H9 (cell line): ENCODE measurements around the gene QSER1. TPM values are rescaled to one million over a fixed set of nuclear protein-coding genes. Genes with fewer than 3 reads are reported as not detected.

ENCODE experiments used
- DNase-seq: peaks from one replicate; pipeline ENCODE4 v3.0.0-alpha.2; 2017
- H2AFZ ChIP-seq: one replicate; pipeline ENCODE4 v1.6.1; 2013; ENCODE audit warnings: mild to moderate bottlenecking, low read length, control low read depth, moderate library complexity
- H2AK5ac ChIP-seq: 2 replicates; pipeline ENCODE4 v1.6.1; 2013; ENCODE audit warnings: low read length, control low read depth, mixed read lengths; ENCODE audit not compliant: insufficient read length
- H2BK120ac ChIP-seq: one replicate; pipeline ENCODE4 v1.6.1; 2013; ENCODE audit warnings: low read depth, mild to moderate bottlenecking, low read length, control low read depth, inconsistent platforms; ENCODE audit not compliant: poor library complexity, severe bottlenecking
- H2BK12ac ChIP-seq: 2 replicates; pipeline ENCODE4 v1.6.1; 2013; ENCODE audit warnings: low read length, control low read depth, mixed read lengths, low read depth; ENCODE audit not compliant: insufficient read length
- H2BK15ac ChIP-seq: 2 replicates; pipeline ENCODE4 v1.6.1; 2013; ENCODE audit warnings: low read depth, low read length, control low read depth
- H2BK20ac ChIP-seq: one replicate; pipeline ENCODE4 v1.6.1; 2013; ENCODE audit warnings: low read depth, mild to moderate bottlenecking, low read length, control low read depth, inconsistent platforms; ENCODE audit not compliant: poor library complexity, severe bottlenecking
- H2BK5ac ChIP-seq: 2 replicates; pipeline ENCODE4 v1.6.1; 2013; ENCODE audit warnings: low read length, control low read depth, mixed read lengths; ENCODE audit not compliant: insufficient read length
- H3K14ac ChIP-seq: 2 replicates; pipeline ENCODE4 v1.6.1; 2013; ENCODE audit warnings: low read length, control low read depth; ENCODE audit not compliant: insufficient read depth
- H3K18ac ChIP-seq: 2 replicates; pipeline ENCODE4 v1.6.1; 2013; ENCODE audit warnings: low read depth, mild to moderate bottlenecking, mixed read lengths, low read length, control low read depth; ENCODE audit not compliant: insufficient read length
- H3K23ac ChIP-seq: 2 replicates; pipeline ENCODE4 v1.6.1; 2013; ENCODE audit warnings: low read length, control low read depth, mixed read lengths, low read depth; ENCODE audit not compliant: insufficient read length
- H3K23me2 ChIP-seq: 2 replicates; pipeline ENCODE4 v1.6.1; 2013; ENCODE audit warnings: low read depth, mild to moderate bottlenecking, mixed read lengths, low read length, control low read depth; ENCODE audit not compliant: insufficient read length, poor library complexity, severe bottlenecking
- H3K27ac ChIP-seq: 2 replicates; pipeline ENCODE4 v1.5.1; 2013; ENCODE audit warnings: low read length, control low read depth, mixed read lengths, low read depth; ENCODE audit not compliant: insufficient read length
- H3K27me3 ChIP-seq: 2 replicates; pipeline ENCODE4 v1.6.1; 2013; ENCODE audit warnings: low read length, control low read depth, inconsistent platforms; ENCODE audit not compliant: insufficient read depth
- H3K4ac ChIP-seq: 2 replicates; pipeline ENCODE4 v1.6.1; 2013; ENCODE audit warnings: low read depth, mild to moderate bottlenecking, control low read depth, inconsistent platforms, low read length, moderate library complexity
- H3K4me1 ChIP-seq: 2 replicates; pipeline ENCODE4 v1.6.1; 2013; ENCODE audit warnings: low read length, control low read depth, inconsistent platforms; ENCODE audit not compliant: insufficient read depth
- H3K4me2 ChIP-seq: 2 replicates; pipeline ENCODE4 v1.6.1; 2013; ENCODE audit warnings: low read length, control low read depth, mixed read lengths; ENCODE audit not compliant: insufficient read length, insufficient read depth
- H3K56ac ChIP-seq: 2 replicates; pipeline ENCODE4 v1.6.1; 2013; ENCODE audit warnings: low read depth, mild to moderate bottlenecking, mixed read lengths, low read length, control low read depth; ENCODE audit not compliant: insufficient read length
- H3K79me1 ChIP-seq: 2 replicates; pipeline ENCODE4 v1.6.1; 2013; ENCODE audit warnings: low read depth, mild to moderate bottlenecking, moderate library complexity, low read length, control low read depth, inconsistent platforms; ENCODE audit not compliant: insufficient read depth, poor library complexity, severe bottlenecking
- H3K79me2 ChIP-seq: 2 replicates; pipeline ENCODE4 v1.6.1; 2013; ENCODE audit warnings: low read length, control low read depth, inconsistent platforms; ENCODE audit not compliant: insufficient read depth
- H3K9ac ChIP-seq: 2 replicates; pipeline ENCODE4 v1.6.1; 2013; ENCODE audit warnings: low read length, control low read depth, mixed read lengths; ENCODE audit not compliant: insufficient read length; ENCODE audit errors: extremely low read depth
- H3K9me3 ChIP-seq: one replicate; pipeline ENCODE4 v1.6.1; 2013; ENCODE audit warnings: low read depth, low read length, inconsistent platforms; ENCODE audit not compliant: control insufficient read depth
- H3T11ph ChIP-seq: one replicate; pipeline ENCODE4 v1.6.1; 2013; ENCODE audit warnings: mild to moderate bottlenecking, low read length, control low read depth, inconsistent platforms
- H4K20me1 ChIP-seq: one replicate; pipeline ENCODE4 v1.6.1; 2013; ENCODE audit not compliant: control insufficient read depth, insufficient read length, insufficient read depth
- H4K5ac ChIP-seq: 2 replicates; pipeline ENCODE4 v1.6.1; 2013; ENCODE audit warnings: low read depth, mild to moderate bottlenecking, mixed read lengths, low read length, control low read depth; ENCODE audit not compliant: insufficient read length
- H4K8ac ChIP-seq: replicated peaks from 2 replicates; pipeline ENCODE4 v1.6.1; 2013; ENCODE audit warnings: low read length, control low read depth, mixed read lengths, low read depth; ENCODE audit not compliant: insufficient read length
- H4K91ac ChIP-seq: 2 replicates; pipeline ENCODE4 v1.6.1; 2013; ENCODE audit warnings: low read depth, mild to moderate bottlenecking, moderate library complexity, mixed read lengths, low read length, control low read depth; ENCODE audit not compliant: insufficient read length
- H3K27ac Mint-ChIP-seq, 3 experiments: 2 replicates in 2 of 3; 3 replicates in 1 of 3; pipeline ENCODE4 v1.8.0; 2020 to 2021; ENCODE audit warnings: mixed read lengths in 3 of 3, mild to moderate bottlenecking in 1 of 3, moderate library complexity in 1 of 3
- H3K27me3 Mint-ChIP-seq: 2 replicates; pipeline ENCODE4 v1.8.0; 2021; ENCODE audit warnings: low read depth, mild to moderate bottlenecking, moderate library complexity, mixed read lengths
- H3K36me3 Mint-ChIP-seq, 3 experiments: 2 replicates in 2 of 3; 3 replicates in 1 of 3; pipeline ENCODE4 v1.8.0; 2020 to 2021; ENCODE audit warnings: low read depth in 3 of 3, mixed read lengths in 3 of 3; ENCODE audit not compliant: insufficient read depth in 1 of 3
- H3K4me1 Mint-ChIP-seq, 2 experiments: 2 replicates each; pipeline ENCODE4 v1.8.0; 2020; ENCODE audit warnings: mixed read lengths in 2 of 2
- H3K4me3 Mint-ChIP-seq, 2 experiments: 2 replicates in 1 of 2; 3 replicates in 1 of 2; pipeline ENCODE4 v1.8.0; 2020 to 2021; ENCODE audit warnings: mild to moderate bottlenecking in 2 of 2, mixed read lengths in 2 of 2, moderate library complexity in 1 of 2
- H3K9me3 Mint-ChIP-seq, 2 experiments: 2 replicates in 1 of 2; 3 replicates in 1 of 2; pipeline ENCODE4 v1.8.0; 2020; ENCODE audit warnings: mild to moderate bottlenecking in 2 of 2, mixed read lengths in 2 of 2, moderate library complexity in 1 of 2
- CTCF ChIP-seq: fragments of 200-600 bp; sonication (generic); conservative IDR thresholded peaks from 3 replicates; pipeline ENCODE4 v1.8.0; 2021; ENCODE audit warnings: antibody characterized with exemption, mild to moderate bottlenecking
- WGBS: extraction: QIAGEN DNeasy Blood & Tissue Kit; methylation state at CpG from one replicate; pipeline ENCODE4 v1.1.7; 2013; ENCODE audit warnings: missing lambda C conversion rate, low lambda C conversion rate, mixed read lengths; ENCODE audit not compliant: insufficient read length; ENCODE audit errors: extremely low coverage; 5-methylcytosine and 5-hydroxymethylcytosine counted together
- total RNA-seq: library from RNA; stranded (reverse); gene quantifications from 2 replicates; pipeline ENCODE4 v1.2.1, GENCODE V29; 2021

The QSER1 gene
- total RNA-seq, 1 experiment from 2014 or later: 139 TPM

- no peak overlapping the region for H2BK15ac ChIP-seq
- no peak overlapping the region for H2BK5ac ChIP-seq
- H3K9me3 Mint-ChIP-seq: no peaks in the 10 kb centered on the region
- H4K5ac ChIP-seq: no peak overlapping the region
- no peak overlapping the region for H3K14ac ChIP-seq
- H2AFZ ChIP-seq: no peak overlapping the region
- no peaks in the 10 kb centered on the region for H3K9me3 ChIP-seq
- no peaks in the 10 kb centered on the region for H3K23me2 ChIP-seq
- no peak overlapping the region for H2BK12ac ChIP-seq
- no peak overlapping the region for H2AK5ac ChIP-seq
- H3K4me2 ChIP-seq: no peak overlapping the region
- DNase-seq: no peak
- no peak overlapping the region for H3K4ac ChIP-seq
- H3K4me3 Mint-ChIP-seq: no peak overlapping the region
- H3K27ac ChIP-seq: no peak overlapping the region
- no peaks in the 10 kb centered on the region for H4K20me1 ChIP-seq
- H3K18ac ChIP-seq: no peak overlapping the region
- H3K4me1 Mint-ChIP-seq: peaks cover 9 to 13% of the 10 kb centered on the region in 2 experiments; a peak in 3 of 4 replicates
- H3K23ac ChIP-seq: no peak overlapping the region
- H3K79me2 ChIP-seq: no peaks in the 10 kb centered on the region
- H3K27me3 Mint-ChIP-seq: no peaks in the 10 kb centered on the region
- no peaks in the 10 kb centered on the region for H3K79me1 ChIP-seq
- no peak overlapping the region for H4K8ac ChIP-seq
- no peak overlapping the region for H3K9ac ChIP-seq
- no peak overlapping the region for H3K56ac ChIP-seq
- no peak overlapping the region for H2BK120ac ChIP-seq
- no CpG with 5 or more reads among the region's 2 CpGs for WGBS
- no peak overlapping the region for H4K91ac ChIP-seq
- H3K4me1 ChIP-seq: no peaks in the 10 kb centered on the region
- H3T11ph ChIP-seq: no peak overlapping the region
- TF ChIP-seq CTCF: no peak
- no peaks in the 10 kb centered on the region for H3K27me3 ChIP-seq
- H3K27ac Mint-ChIP-seq: no peak overlapping the region
- no peak overlapping the region for H2BK20ac ChIP-seq
- H3K36me3 Mint-ChIP-seq: peaks cover 0 to 2% (median 0%) of the 10 kb centered on the region in 3 experiments; a peak in 1 of 7 replicates
Measured at GRCh38 chr11:33027233-33027632, 134.6 kb downstream of the QSER1 start.
